Motor neuron (in vitro differentiated cells): ENCODE data around the gene MEP1B. TPM values are rescaled to one million over a fixed set of nuclear protein-coding genes. Genes with fewer than 3 reads are reported as not detected.
"Not testable (repeated sequence)": the region's sequence is repeated elsewhere in the genome, so short reads cannot be mapped to it uniquely, and the experiment has no call there.

ENCODE experiments used
- ATAC-seq, 8 experiments: fragments of 200-7000 bp; cut with Tn5 transposase; replicated peaks in 6 of 8; 2 replicates each; pipeline ENCODE4 v1.8.0; 2021; ENCODE audit warnings: mild to moderate bottlenecking in 8 of 8, moderate library complexity in 8 of 8
- H3K27ac ChIP-seq, 2 donors: fragments of 250-450 bp; sonication (Bioruptor Pico); 2 replicates each; pipeline ENCODE4 v1.9.0; 2021; ENCODE audit warnings: antibody characterized with exemption in 2 of 2, mild to moderate bottlenecking in 2 of 2, moderate library complexity in 1 of 2
- H3K4me1 ChIP-seq, 2 donors: fragments of 250-450 bp; sonication (Bioruptor Pico); replicated peaks in 1 of 2; 2 replicates each; pipeline ENCODE4 v1.6.1; 2021; ENCODE audit warnings: antibody characterized with exemption in 2 of 2, mild to moderate bottlenecking in 2 of 2, moderate library complexity in 1 of 2
- H3K4me3 ChIP-seq, 5 donors: fragments of 250-450 bp; sonication (Bioruptor Pico); 2 replicates each; pipeline ENCODE4 v1.9.0; 2021; ENCODE audit warnings: antibody characterized with exemption in 5 of 5, mild to moderate bottlenecking in 5 of 5, moderate library complexity in 4 of 5
- whole genome bisulfite sequencing, 10 experiments: fragments of 450-650 bp; shearing (Covaris generic); methylation state at CpG; one replicate each; pipeline ENCODE4 v1.0.0; 2022; 5-methylcytosine and 5-hydroxymethylcytosine counted together
- in situ Hi-C, 9 experiments: fragments of 400-800 bp; cut with MboI; loops; one replicate each; pipeline ENCODE4 v1.15.0; 2021; ENCODE audit warnings: low sequenced_read_pairs in 9 of 9, low pct_unique_long_range_greater_than_20kb in 2 of 9; ENCODE audit not compliant: unreplicated experiment in 9 of 9
- total RNA-seq, 8 experiments: library from RNA; unstranded; fragments of 300-600 nt; gene quantifications; 2 replicates each; pipeline versions ENCODE4 v1.2.3 to v1.2.4, GENCODE V29; 2022

Gene MEP1B
- total RNA-seq, 8 experiments from 2014 or later: 0.08 to 0.17 (median 0.11) TPM; not detected in 2

GRCh38 chr18:32176745-32177144, 13.1 kb upstream of the MEP1B start:
- 6 to 100% (median 80%) methylated on average over 1 of the region's 1 CpG; no CpG with 5 or more reads in 4 of the 10 experiments for WGBS, 10 experiments
- not testable (repeated sequence) for ATAC-seq

DNA sequence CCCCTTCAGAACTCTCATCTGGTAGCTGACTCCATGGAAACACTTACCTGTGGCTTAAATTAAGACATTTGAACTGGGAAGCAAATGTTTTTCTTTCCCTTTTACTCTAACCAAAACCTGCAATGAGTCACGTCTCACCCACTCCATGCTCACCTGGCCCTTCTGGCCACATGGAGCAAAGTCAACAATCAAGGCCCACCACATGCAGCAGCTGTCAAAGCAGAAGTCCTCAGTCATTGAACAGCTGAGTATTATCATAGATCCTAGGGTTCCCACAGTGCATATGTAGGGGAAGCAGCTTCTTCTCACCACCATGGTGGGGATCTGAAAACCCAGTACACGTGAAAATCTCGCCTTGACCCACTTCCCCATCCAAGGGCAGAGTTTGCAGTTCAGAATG, 12.3 kb upstream of the MEP1B start:
- ATAC-seq: no peak
- 12 to 100% (median 63%) methylated on average over 1 to 3 of the region's 3 CpGs; no CpG with 5 or more reads in 6 of the 10 experiments for WGBS, 10 experiments
- in situ Hi-C loops: no loop called here

More at GRCh38 chr18:32176745-32177144, 13.1 kb upstream of the MEP1B start:
- H3K27ac ChIP-seq, in situ Hi-C loops, H3K4me3 ChIP-seq: not testable (repeated sequence)
- H3K4me1 ChIP-seq: peaks cover 0 to 11% of the 10 kb centered on the region in 2 donors

DNA sequence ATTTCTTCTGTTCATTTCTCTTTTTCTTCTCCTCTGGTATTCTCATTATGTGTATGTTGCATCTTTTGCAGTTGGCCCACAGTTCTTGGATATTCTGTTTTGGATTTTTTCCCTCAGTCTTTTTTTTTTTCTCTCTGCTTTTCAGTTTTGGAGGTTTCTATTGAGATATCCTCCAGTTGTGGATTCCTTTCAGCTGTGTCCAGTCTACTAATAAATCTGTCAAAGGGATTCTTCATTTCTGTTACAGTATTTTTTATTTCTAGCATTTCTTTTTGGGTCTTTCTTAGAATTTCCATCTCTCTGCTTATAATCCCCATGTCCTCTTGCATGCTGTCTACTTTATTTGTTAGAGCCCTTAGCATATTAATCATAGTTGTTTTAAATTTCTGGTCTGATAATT, 6.3 kb upstream of the MEP1B start:
- no peak overlapping the region for H3K4me3 ChIP-seq
- H3K27ac ChIP-seq: no peak overlapping the region
- no peak for ATAC-seq
- H3K4me1 ChIP-seq: no peaks in the 10 kb centered on the region
- in situ Hi-C loops: no loop called here

More for the DNA sequence above, 12.3 kb upstream of the MEP1B start:
- Histone ChIP-seq H3K4me1 (peaks cover 0 to 11% of the 10 kb centered on the region in 2 donors), H3K4me3 (no peak overlapping the region), H3K27ac (no peak overlapping the region)

- no peak overlapping the region for H3K27ac ChIP-seq
- in situ Hi-C loops: no loop called here
- no peaks in the 10 kb centered on the region for H3K4me1 ChIP-seq
- no peak overlapping the region for H3K4me3 ChIP-seq
- ATAC-seq: peak in 2 of 8 experiments; percentile 40 to 69
- WGBS, 10 experiments: 6 to 100% (median 76%) methylated on average over 1 to 2 of the region's 2 CpGs
Measured at GRCh38 chr18:32190209-32190608, 370 bp downstream of the MEP1B start.

DNA sequence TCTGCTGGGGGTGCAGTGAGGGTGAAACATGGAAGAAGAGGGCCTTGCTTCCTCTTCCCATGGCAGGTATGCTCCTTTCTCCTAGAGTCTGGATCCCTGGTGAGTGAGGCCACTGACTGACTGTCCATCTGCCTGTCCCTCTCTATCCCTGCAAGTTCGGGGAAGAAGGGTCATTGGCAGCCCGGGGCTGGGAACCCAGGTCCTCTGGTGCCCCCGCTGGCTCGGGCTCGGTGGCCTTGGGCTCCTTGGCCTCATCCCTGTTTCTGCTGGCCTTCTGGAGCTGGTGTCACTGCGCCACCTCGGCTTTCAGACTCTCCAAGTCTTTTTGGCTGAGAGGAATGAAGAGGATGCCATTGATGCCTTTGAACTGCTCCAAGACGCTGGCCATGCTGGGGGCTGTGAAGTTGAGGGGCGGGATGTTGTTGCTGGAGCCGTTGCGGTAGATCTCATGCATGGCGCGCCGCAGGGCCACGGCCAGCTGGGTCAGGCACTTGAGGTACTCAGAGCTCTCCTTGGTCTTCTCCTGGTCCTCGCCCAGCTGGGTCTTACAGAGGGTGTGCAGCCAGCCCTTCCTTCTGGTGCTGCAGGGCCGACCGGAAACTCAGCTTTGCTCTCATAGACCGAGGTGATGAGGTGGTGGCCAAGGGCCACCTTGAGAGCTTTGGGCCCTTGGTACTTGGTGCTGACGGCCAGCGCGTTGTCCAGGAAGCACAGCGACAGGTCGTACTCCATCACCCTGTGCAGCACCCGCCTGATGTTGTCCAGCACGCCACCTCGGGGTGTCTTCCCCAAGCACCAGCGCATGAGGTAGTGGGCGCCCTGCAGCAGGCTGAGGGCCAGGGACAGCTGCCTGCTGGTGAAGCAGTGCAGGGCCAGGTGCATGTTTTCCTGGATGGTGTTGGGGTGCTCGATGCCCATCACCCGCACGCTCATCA, 6.3 kb downstream of the MEP1B start:
- H3K4me3 ChIP-seq: no peak overlapping the region
- WGBS, 10 experiments: 40 to 100% (median 75%) methylated on average over 1 to 18 of the region's 32 CpGs; no CpG with 5 or more reads in 4 of the 10 experiments
- in situ Hi-C loops: no loop called here
- peaks cover 0 to 4% of the 10 kb centered on the region in 2 donors for H3K4me1 ChIP-seq
- ATAC-seq: no peak
- no peak overlapping the region for H3K27ac ChIP-seq

- Histone ChIP-seq H3K4me1 (peaks cover 0 to 4% of the 10 kb centered on the region in 2 donors), H3K27ac (no peak overlapping the region), H3K4me3 (no peak overlapping the region)
- ATAC-seq: peak in 1 of 8 experiments; percentile 31
- in situ Hi-C loops: no loop called here
- WGBS, 10 experiments: 23 to 83% (median 66%) methylated on average over 1 to 2 of the region's 2 CpGs; no CpG with 5 or more reads in 2 of the 10 experiments
Measured at GRCh38 chr18:32200766-32201165, 10.9 kb downstream of the MEP1B start.

DNA sequence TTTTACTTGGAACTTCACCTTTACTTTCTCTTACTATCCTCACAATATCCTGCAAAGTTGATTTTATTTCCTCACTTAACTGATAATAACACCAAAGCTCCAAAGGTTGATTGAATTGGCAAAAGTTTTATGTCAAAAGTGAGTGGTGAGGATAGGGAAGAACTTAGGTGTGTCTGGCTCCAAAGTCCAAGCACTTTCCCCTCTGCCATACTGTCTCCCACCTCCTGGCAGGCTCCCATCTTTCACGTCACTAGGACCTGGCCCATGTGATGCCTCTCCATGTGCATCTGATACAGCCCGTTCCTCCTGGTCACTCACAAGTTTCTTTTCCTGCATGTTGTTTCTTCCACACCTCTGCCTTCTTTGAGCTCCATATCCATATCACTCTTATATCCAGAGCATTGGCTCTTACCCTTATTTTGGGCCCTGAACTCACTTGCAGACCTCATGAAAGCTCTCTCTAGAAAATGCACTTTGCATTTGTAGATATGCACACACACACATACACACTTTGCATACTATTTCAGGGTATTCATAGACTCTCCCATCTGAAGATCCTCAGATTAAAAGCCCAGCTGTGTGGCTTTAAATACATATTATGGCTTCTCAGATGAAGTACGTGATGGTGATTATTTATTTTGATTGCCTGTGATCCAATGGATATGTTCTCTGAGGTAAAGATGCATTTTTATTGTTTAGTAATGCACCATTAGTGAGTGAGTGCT, 12.3 kb downstream of the MEP1B start:
- Histone ChIP-seq H3K4me1 (peaks cover 0 to 4% of the 10 kb centered on the region in 2 donors), H3K27ac (no peak overlapping the region), H3K4me3 (no peak overlapping the region)
- 0 to 100% (median 60%) methylated on average over 1 to 3 of the region's 3 CpGs; no CpG with 5 or more reads in 1 of the 10 experiments for WGBS, 10 experiments
- peak in 3 of 8 experiments; percentile 95 for ATAC-seq
- in situ Hi-C loops: no loop called here

- in situ Hi-C loops: no loop called here
- WGBS, 10 experiments: 0 to 89% (median 63%) methylated on average over 1 to 2 of the region's 2 CpGs; no CpG with 5 or more reads in 1 of the 10 experiments
- Histone ChIP-seq H3K4me3 (no peak overlapping the region), H3K4me1 (peaks cover 0 to 2% of the 10 kb centered on the region in 2 donors), H3K27ac (no peak overlapping the region)
- ATAC-seq: peak in 1 of 8 experiments; percentile 61
Measured at GRCh38 chr18:32208023-32208422, 18.2 kb downstream of the MEP1B start.

DNA sequence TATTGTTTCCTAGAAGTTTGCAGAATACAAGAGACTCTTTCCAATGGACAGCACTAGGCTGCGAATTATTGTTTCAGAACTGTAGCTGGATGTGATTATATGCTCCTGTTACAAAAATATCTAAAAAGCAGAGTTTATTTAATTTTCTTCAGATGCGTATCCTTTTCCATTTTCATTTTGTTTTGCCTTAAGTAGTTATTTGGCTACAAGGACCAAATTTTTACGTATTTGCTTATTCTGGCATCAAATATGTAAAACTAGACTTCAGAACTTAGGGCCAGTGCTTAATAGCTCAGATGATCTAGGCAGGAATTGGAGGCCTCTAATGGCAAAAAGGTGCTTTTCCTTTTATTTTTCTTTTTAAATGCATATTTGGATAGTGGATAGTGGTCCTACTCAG, 18.7 kb downstream of the MEP1B start:
- H3K4me3 ChIP-seq: no peak overlapping the region
- WGBS, 10 experiments: 6 to 100% (median 96%) methylated on average over 2 to 3 of the region's 3 CpGs
- ATAC-seq: no peak
- peaks cover 0 to 2% of the 10 kb centered on the region in 2 donors for H3K4me1 ChIP-seq
- in situ Hi-C loops: no loop called here
- H3K27ac ChIP-seq: no peak overlapping the region

DNA sequence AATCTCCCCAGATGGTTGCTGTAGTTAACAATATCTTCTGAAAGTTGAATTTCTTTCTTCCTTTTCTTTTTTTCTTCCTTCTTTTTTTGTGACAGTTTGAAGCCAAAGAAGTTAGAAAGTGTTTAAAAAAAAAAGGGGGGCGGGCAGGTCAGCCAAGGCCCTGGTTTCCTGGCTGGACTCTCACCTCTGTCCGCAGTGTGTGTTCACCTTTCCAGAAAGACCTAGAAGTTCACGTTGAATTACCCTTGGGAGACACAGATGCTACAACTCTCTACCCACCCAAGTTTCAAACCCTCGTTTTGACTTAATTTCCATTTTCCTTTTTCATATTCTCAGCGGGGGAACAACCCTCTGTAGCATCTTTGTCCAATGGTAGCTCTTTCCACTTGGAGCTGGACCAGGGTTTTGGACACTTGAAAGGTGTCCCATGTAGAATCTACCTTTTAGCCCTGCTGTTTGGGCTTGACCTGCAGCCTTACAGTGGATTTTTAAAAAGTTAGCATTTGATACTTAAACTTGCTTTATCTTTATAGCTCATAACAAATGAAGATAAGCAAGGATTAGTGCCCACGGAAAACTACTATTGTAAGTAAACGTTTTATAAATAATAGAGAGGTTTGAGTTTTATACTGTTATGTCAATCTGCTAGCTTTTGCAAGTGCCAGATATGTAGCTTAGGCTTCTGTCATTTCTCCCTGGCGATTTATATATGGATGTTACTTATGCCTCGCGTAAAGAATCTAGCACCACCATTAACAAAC, 20.0 kb downstream of the MEP1B start:
- H3K4me1 ChIP-seq: peaks cover 0 to 2% of the 10 kb centered on the region in 2 donors
- in situ Hi-C loops: no loop called here
- ATAC-seq: no peak
- no peak overlapping the region for H3K27ac ChIP-seq
- H3K4me3 ChIP-seq: no peak overlapping the region
- 17 to 100% (median 70%) methylated on average over 2 to 8 of the region's 10 CpGs for WGBS, 10 experiments

GRCh38 chr18:32213693-32214092, 23.9 kb downstream of the MEP1B start:
- Histone ChIP-seq H3K4me1 (peaks cover 0 to under 1% of the 10 kb centered on the region in 2 donors), H3K4me3 (no peak overlapping the region), H3K27ac (no peak overlapping the region)
- 0 to 86% (median 59%) methylated on average over 1 to 2 of the region's 2 CpGs; no CpG with 5 or more reads in 4 of the 10 experiments for WGBS, 10 experiments
- in situ Hi-C loops: no loop called here
- ATAC-seq: no peak

- Histone ChIP-seq H3K27ac (no peak overlapping the region), H3K4me1 (no peaks in the 10 kb centered on the region), H3K4me3 (no peak overlapping the region)
- no peak for ATAC-seq
- 0 to 100% (median 86%) methylated on average over 1 to 2 of the region's 2 CpGs; no CpG with 5 or more reads in 1 of the 10 experiments for WGBS, 10 experiments
- in situ Hi-C loops: no loop called here
Measured at GRCh38 chr18:32216390-32216789, 26.6 kb downstream of the MEP1B start.
